Endothelial cell of umbilical vein (primary cell): ENCODE measurements around the gene ATP8A2. TPM values are rescaled to one million over a fixed set of nuclear protein-coding genes. Genes with fewer than 3 reads are reported as not detected.

Source experiments
- BruUV-seq: library from RNA; stranded (reverse); fragments of 400-500 nt; replicated peaks from 2 replicates; lab custom pipeline; 2021; lab: Mats Ljungman, UMichigan
- CTCF ChIA-PET: fragments of 300-600, 350-600 bp; sonication (Branson Sonifier 250); formaldehyde crosslinking; loops from one replicate; lab custom pipeline; 2021; ENCODE audit warnings: antibody characterized with exemption, inconsistent platforms; lab: Charles Lee
- POLR2A ChIA-PET: fragments of 300-600, 350-600 bp; sonication (Branson Sonifier 250); formaldehyde crosslinking; loops from one replicate; lab custom pipeline; 2021; ENCODE audit warnings: antibody characterized with exemption, inconsistent platforms; lab: Charles Lee
- DNase-seq: peaks from one replicate; pipeline ENCODE4 v3.0.0-alpha.2; 2011; ENCODE audit warnings: low read depth, low spot score
- FAIRE-seq: peaks from 2 replicates; lab custom pipeline; 2011; peaks lifted over from hg19 to GRCh38; lab: Jason Lieb, UNC
- H2AFZ ChIP-seq: 2 replicates; pipeline ENCODE4 v1.6.0; 2012; ENCODE audit warnings: low read depth, low read length, control low read depth, inconsistent platforms
- H3K27ac ChIP-seq: 2 replicates; pipeline ENCODE4 v1.5.1; 2011; ENCODE audit warnings: low read depth, mild to moderate bottlenecking, control low read depth, low read length, moderate library complexity; ENCODE audit not compliant: insufficient read depth
- H3K27me3 ChIP-seq, 2 experiments: 2 replicates each; pipeline versions ENCODE4 v1.6.0 to v1.6.1; 2011; ENCODE audit warnings: low read length in 2 of 2, mixed read lengths in 1 of 2; ENCODE audit not compliant: control insufficient read depth in 2 of 2, insufficient read depth in 2 of 2
- H3K36me3 ChIP-seq, 2 experiments: 2 replicates in 1 of 2; 3 replicates in 1 of 2; pipeline ENCODE4 v1.5.1; 2011; ENCODE audit warnings: low read length in 2 of 2, mild to moderate bottlenecking in 1 of 2, moderate library complexity in 1 of 2; ENCODE audit not compliant: control insufficient read depth in 2 of 2, insufficient read depth in 2 of 2; ENCODE audit errors: extremely low read depth in 1 of 2
- H3K4me1 ChIP-seq: 3 replicates; pipeline ENCODE4 v1.5.1; 2011; ENCODE audit warnings: mild to moderate bottlenecking, low read length; ENCODE audit not compliant: control insufficient read depth, insufficient read depth; ENCODE audit errors: extremely low read depth
- H3K4me2 ChIP-seq: 2 replicates; pipeline ENCODE4 v1.6.1; 2011; ENCODE audit warnings: low read length, control low read depth, mixed read lengths; ENCODE audit not compliant: insufficient read depth
- H3K4me3 ChIP-seq, 3 experiments: fragments of 200-600 bp in 1 of 3; sonication (generic), shearing (Covaris generic) in 1 of 3; replicated peaks in 1 of 3; 2 replicates each; pipeline ENCODE4 v1.5.1; 2011 to 2016; ENCODE audit warnings: control low read depth in 3 of 3, low read length in 3 of 3, mild to moderate bottlenecking in 2 of 3, inconsistent platforms in 1 of 3, low read depth in 1 of 3, moderate library complexity in 1 of 3; ENCODE audit not compliant: insufficient read depth in 1 of 3
- H3K79me2 ChIP-seq: 2 replicates; pipeline ENCODE4 v1.6.0; 2012; ENCODE audit warnings: low read length, inconsistent platforms; ENCODE audit not compliant: control insufficient read depth, insufficient read depth
- H3K9ac ChIP-seq: replicated peaks from 2 replicates; pipeline ENCODE3; 2011; ENCODE audit warnings: low read length, control low read depth; ENCODE audit not compliant: insufficient read depth; ENCODE audit errors: extremely low read depth
- H3K9me1 ChIP-seq: replicated peaks from 3 replicates; pipeline ENCODE4 v1.6.0; 2011; ENCODE audit warnings: mild to moderate bottlenecking, low read length; ENCODE audit not compliant: control insufficient read depth, insufficient read depth; ENCODE audit errors: extremely low read depth
- H3K9me3 ChIP-seq: replicated peaks from 2 replicates; pipeline ENCODE4 v1.5.1; 2012; ENCODE audit warnings: low read length, inconsistent platforms; ENCODE audit not compliant: control insufficient read depth, insufficient read depth
- H4K20me1 ChIP-seq: replicated peaks from 2 replicates; pipeline ENCODE3; 2011; ENCODE audit warnings: mild to moderate bottlenecking, low read length; ENCODE audit not compliant: control insufficient read depth, insufficient read depth; ENCODE audit errors: extremely low read depth
- EZH2 ChIP-seq: IDR thresholded peaks from 2 replicates; pipeline ENCODE4 v1.6.1; 2012; ENCODE audit warnings: borderline replicate concordance, low read depth, mild to moderate bottlenecking, moderate library complexity, low read length, inconsistent platforms; ENCODE audit not compliant: severe bottlenecking
- FOS ChIP-seq: IDR thresholded peaks from 2 replicates; pipeline ENCODE4 v1.6.1; 2011; ENCODE audit warnings: mild to moderate bottlenecking, low read length, moderate library complexity, borderline replicate concordance; ENCODE audit not compliant: insufficient read depth
- GATA2 ChIP-seq: IDR thresholded peaks from 2 replicates; pipeline ENCODE4 v1.7.0; 2011; ENCODE audit warnings: low read depth, mild to moderate bottlenecking, moderate library complexity, mixed read lengths, low read length; ENCODE audit not compliant: insufficient read length, insufficient read depth
- JUN ChIP-seq: IDR thresholded peaks from 2 replicates; pipeline ENCODE4 v1.6.1; 2011; ENCODE audit warnings: borderline replicate concordance, low read depth; ENCODE audit not compliant: insufficient read length, insufficient read depth
- MYC ChIP-seq: IDR thresholded peaks from one replicate; pipeline ENCODE4 v1.6.1; 2011; ENCODE audit warnings: mild to moderate bottlenecking, low read depth, low read length
- POLR2A ChIP-seq: IDR thresholded peaks from 2 replicates; pipeline ENCODE4 v1.6.1; 2012; ENCODE audit warnings: low read depth, mild to moderate bottlenecking, control low read depth, low read length
- POLR2AphosphoS5 ChIP-seq: IDR thresholded peaks from 2 replicates; pipeline ENCODE4 v1.6.1; 2012; ENCODE audit warnings: low read depth, mild to moderate bottlenecking, control low read depth, low read length, moderate library complexity; ENCODE audit not compliant: insufficient read depth
- dilution Hi-C: fragments of 300-500 bp; cut with MboI; formaldehyde crosslinking; loops from one replicate; pipeline ENCODE4 v1.15.0; 2019; ENCODE audit warnings: low sequenced_read_pairs; ENCODE audit not compliant: extremely low pct_ligation_motif_present
- intact Hi-C: fragments of 100-400 bp; cut with micrococcal nuclease; formaldehyde crosslinking; loops from one replicate; pipeline ENCODE4 v1.10.0; 2022
- polyA plus RNA-seq, 4 experiments: library from polyadenylated mRNA; depleted of rRNA in 3 of 4; stranded (reverse) in 3 of 4; unstranded in 1 of 4; fragments of >200 nt; gene quantifications; 2 replicates each; pipeline versions ENCODE4 v1.2.1 to v1.2.3, GENCODE V29; 2011 to 2012; ENCODE audit warnings: missing spikeins in 1 of 4
- total RNA-seq: library from RNA; stranded (reverse); gene quantifications from 2 replicates; pipeline ENCODE4 v1.2.3, GENCODE V29; 2021
- TF ChIP-seq, protein P1 (sequence below), 2 donors: IDR thresholded peaks; 1 replicate in 1 of 2; 2 replicates in 1 of 2; pipeline ENCODE4 v1.5.1; 2011; ENCODE audit warnings: low read length in 2 of 2, mild to moderate bottlenecking in 2 of 2, moderate library complexity in 2 of 2, control low read depth in 1 of 2, inconsistent platforms in 1 of 2, low read depth in 1 of 2; ENCODE audit not compliant: insufficient read depth in 1 of 2; ENCODE audit errors: extremely low read depth in 1 of 2
- TF ChIP-seq, protein P2 (sequence below): IDR thresholded peaks from 2 replicates; pipeline ENCODE4 v1.6.1; 2011; ENCODE audit not compliant: insufficient read depth, insufficient read length

The ATP8A2 gene
- total and polyA plus RNA-seq, 2 donors (not counting 3 experiments of a cell fraction or from before 2014, with no cell fraction given) = 0.11 to 0.49 TPM

DNA sequence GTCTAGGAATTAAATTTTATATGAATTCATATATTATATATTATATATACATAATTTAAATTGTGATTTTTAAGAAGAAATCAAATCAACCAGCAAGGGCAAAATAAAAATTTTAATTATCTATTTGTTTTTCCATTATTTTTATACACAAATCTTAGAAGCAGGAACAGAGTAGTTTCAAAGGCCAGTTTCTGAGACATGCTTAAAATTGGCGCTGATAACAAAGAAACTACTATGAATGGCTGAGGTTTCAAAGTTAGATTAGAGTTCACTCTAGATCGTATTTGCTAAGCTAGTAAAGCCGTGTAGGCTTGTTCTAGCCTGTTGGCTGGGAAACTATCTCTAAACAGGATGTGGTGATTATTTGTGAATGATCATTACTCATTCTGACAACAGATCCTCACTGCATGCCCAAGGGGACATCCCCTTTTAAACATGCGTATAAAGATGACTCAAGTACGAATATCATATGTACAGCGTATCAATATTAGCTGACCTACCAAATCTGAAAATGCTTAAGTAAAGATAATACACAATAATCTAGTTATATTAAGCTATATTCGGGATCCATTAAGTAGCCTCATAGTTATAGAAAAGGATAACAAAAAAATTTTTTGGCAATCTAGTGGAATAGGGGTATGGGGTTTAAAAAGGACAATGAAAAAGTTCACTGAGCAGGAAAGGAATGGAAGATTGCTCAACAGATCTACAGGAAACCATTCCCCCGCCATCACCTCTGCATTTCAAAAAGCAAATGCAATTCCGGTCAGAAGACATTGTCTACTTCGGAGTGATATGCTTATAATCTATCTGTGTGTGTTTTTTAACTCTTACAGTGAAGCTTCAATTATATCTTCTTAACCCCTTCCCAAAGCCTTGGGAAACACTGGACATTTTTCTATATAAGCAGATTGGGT, 529.9 kb downstream of the ATP8A2 start:
- Histone ChIP-seq H3K27me3 (peaks cover 0 to 7% of the 10 kb centered on the region in 2 experiments), H3K9me3 (no peaks in the 10 kb centered on the region), H3K4me2 (peak overlapping the region; percentile 21), H3K9me1 (no peaks in the 10 kb centered on the region), H3K79me2 (no peaks in the 10 kb centered on the region), H3K4me1 (peaks cover 13% of the 10 kb centered on the region), H3K36me3 (no peaks in the 10 kb centered on the region), H3K4me3 (no peak overlapping the region), H2AFZ (no peak overlapping the region), H3K9ac (no peak overlapping the region), H3K27ac (no peak overlapping the region), H4K20me1 (no peaks in the 10 kb centered on the region)
- ChIA-PET CTCF (interaction anchor here (0.6 to 1.4 kb wide), 6 partner anchors 8 to 174 kb away, joined by 3 to 4 read pairs (median 3); no protein-coding TSS in a partner anchor), POLR2A (no interaction called here)
- dilution Hi-C loops = no loop called here
- DNase-seq (peak; percentile 55), FAIRE-seq (peak; percentile 47)
- TF ChIP-seq GATA2 (peak; percentile 45), FOS (peak; percentile 53), POLR2AphosphoS5 (no peak), MYC (no peak), JUN (peak; percentile 35)
- intact Hi-C loops = no loop called here
- BruUV-seq = no TSS peak

DNA sequence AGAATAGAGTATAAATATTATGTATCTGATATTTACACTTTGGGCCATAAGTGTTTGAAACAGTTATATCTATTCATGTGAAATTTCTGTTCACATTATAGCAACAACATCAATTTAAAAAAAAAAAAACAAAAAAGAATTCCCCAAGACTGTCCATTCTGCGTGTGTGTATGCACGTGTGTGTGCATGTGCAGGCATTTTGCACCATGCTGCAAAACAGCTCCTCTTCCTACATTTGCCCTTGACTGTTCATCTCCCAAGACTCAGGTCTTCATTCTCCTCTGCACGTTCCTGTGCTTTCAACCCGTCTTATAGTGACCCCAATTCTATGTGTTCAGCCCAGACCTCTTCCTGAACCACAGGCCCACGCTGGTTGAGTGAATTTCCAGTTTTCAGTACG, 530.7 kb downstream of the ATP8A2 start:
- dilution Hi-C loops = no loop called here
- Histone ChIP-seq H3K36me3 (no peaks in the 10 kb centered on the region), H3K27me3 (peaks cover 0 to 7% of the 10 kb centered on the region in 2 experiments), H3K9me1 (no peaks in the 10 kb centered on the region), H2AFZ (no peak overlapping the region), H3K4me1 (peaks cover 13% of the 10 kb centered on the region), H3K79me2 (no peaks in the 10 kb centered on the region), H3K4me2 (no peak overlapping the region), H4K20me1 (no peaks in the 10 kb centered on the region), H3K9ac (no peak overlapping the region), H3K4me3 (no peak overlapping the region), H3K9me3 (no peaks in the 10 kb centered on the region), H3K27ac (no peak overlapping the region)
- TF ChIP-seq, protein P1, sequence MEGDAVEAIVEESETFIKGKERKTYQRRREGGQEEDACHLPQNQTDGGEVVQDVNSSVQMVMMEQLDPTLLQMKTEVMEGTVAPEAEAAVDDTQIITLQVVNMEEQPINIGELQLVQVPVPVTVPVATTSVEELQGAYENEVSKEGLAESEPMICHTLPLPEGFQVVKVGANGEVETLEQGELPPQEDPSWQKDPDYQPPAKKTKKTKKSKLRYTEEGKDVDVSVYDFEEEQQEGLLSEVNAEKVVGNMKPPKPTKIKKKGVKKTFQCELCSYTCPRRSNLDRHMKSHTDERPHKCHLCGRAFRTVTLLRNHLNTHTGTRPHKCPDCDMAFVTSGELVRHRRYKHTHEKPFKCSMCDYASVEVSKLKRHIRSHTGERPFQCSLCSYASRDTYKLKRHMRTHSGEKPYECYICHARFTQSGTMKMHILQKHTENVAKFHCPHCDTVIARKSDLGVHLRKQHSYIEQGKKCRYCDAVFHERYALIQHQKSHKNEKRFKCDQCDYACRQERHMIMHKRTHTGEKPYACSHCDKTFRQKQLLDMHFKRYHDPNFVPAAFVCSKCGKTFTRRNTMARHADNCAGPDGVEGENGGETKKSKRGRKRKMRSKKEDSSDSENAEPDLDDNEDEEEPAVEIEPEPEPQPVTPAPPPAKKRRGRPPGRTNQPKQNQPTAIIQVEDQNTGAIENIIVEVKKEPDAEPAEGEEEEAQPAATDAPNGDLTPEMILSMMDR (IDR thresholded peaks at IDR 0.05; ENCODE audit: extremely low read depth in 1 of 2, insufficient read depth in 1 of 2, low read depth in 1 of 2, low read length in 2 of 2) = no peak
- TF ChIP-seq GATA2 = no peak
- no peak for TF ChIP-seq POLR2AphosphoS5
- TF ChIP-seq JUN = no peak
- TF ChIP-seq MYC = no peak
- TF ChIP-seq, protein P2, sequence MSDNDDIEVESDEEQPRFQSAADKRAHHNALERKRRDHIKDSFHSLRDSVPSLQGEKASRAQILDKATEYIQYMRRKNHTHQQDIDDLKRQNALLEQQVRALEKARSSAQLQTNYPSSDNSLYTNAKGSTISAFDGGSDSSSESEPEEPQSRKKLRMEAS = no peak
- TF ChIP-seq EZH2 = no peak
- TF ChIP-seq POLR2A = no peak
- no peak for TF ChIP-seq FOS
- no TSS peak for BruUV-seq
- CTCF ChIA-PET = interaction anchor here (1.0 kb wide), 1 partner anchor 8 kb away, joined by 4 read pairs; no protein-coding TSS in a partner anchor
- DNase-seq = no peak
- POLR2A ChIA-PET = no interaction called here
- no peak for FAIRE-seq
- intact Hi-C loops = no loop called here
